HG03378 (cell line): ENCODE results near the gene PRSS3.
"Not testable (repeated sequence)": the region's sequence is repeated elsewhere in the genome, so short reads cannot be mapped to it uniquely, and the experiment has no call there.

ENCODE experiments used
- ATAC-seq: cut with Tn5 transposase; IDR thresholded peaks from one replicate; pipeline ENCODE4 v1.9.1; 2021; ENCODE audit warnings: mild to moderate bottlenecking, moderate library complexity; ENCODE audit not compliant: unreplicated experiment

Gene PRSS3

DNA sequence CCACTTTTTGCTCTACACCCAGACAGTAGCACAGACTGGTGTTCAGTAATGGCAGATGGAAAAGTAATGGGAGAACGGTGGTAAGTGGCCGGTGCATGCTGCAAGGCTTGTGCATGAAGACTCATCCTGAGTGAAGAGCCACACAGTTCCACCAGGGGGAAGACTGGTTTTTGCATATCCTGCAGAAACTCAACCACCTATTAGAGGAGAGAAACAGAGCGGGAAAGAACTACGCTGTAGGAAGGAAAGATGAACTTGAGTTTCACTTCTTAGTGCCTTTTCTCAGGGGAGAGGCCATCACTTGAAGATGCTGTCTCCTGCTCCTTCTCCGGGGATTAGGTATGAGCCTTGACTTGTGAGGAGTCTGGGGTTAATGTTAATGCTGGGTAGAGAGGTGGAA is 9.4 kb upstream of the PRSS3 start:
- ATAC-seq: no peak

DNA sequence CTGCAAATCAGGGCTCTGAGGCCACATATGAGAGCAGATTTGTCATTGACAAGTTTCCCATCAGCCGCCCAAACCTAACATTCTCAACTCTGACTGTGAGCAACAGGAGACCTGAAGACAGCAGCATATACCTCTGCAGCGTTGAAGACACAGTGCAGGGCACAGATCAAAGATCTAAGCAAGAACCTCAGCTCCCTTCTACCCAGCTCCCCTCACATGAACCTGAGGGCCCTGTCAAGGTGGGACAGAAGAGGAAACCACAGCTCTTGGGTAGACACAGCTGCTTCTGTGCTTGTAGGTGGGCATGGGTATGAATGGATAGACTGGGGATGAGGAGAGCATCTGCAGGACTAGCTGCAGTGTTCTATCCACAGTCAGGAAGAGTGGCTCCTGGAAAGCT is 8.7 kb upstream of the PRSS3 start:
- no peak for ATAC-seq

DNA sequence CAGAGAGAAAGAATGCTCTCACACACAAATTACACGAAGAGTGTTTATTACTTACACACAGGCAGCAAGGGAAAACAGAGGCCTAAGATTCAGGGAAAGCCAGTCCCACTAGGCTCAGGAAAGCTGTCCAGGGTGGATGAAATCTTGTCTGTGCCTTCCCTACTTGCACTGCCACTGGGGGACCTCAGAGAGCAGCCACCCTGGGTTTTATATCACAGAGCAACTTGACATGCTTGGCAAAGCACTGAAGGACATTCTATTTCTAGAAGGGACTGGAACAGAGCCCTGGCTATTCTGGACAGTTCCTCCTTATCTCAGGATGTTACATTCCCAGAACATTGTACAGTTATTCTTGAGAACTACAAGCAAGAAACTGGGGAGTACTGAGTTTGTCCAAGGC is 7.5 kb upstream of the PRSS3 start:
- ATAC-seq: no peak

DNA sequence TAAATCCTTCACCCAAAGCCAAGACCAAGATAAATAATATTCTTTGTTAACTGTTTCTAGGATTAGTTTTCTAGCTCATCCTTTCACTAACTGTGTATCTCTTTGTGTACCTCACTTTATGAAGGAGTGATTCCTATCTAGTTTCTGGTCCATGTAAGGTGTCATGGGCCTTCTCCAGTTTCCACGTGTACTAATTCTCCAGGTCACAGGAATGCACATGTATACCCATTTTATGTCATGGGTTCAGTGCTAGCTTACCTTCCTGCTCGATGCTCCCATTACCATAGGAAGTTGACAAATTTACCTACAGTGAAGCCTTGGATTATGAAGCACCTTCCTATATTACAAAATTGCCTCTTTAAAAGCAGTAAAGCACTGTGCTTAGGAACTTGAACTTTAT is 5.9 kb upstream of the PRSS3 start:
- not testable (repeated sequence) for ATAC-seq

DNA sequence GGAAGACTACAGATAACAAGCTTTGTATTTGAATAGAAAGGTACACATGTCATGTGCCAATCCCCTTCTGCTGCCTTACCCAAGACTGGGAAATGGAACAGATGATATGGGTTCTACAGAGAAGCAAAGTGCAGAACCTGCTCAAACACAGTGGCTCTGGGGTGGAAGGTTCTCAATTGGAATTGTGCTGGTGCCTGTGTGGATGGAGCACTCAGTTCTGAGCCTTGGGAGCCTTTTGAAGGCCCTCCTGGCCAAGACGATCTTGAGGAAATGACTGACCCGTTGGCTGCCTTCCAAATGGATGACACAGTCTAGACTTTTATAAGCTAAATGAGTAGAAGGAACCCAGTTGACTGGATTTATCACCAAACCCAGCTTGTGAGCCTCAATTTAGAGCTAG is 4.2 kb upstream of the PRSS3 start:
- no peak for ATAC-seq

DNA sequence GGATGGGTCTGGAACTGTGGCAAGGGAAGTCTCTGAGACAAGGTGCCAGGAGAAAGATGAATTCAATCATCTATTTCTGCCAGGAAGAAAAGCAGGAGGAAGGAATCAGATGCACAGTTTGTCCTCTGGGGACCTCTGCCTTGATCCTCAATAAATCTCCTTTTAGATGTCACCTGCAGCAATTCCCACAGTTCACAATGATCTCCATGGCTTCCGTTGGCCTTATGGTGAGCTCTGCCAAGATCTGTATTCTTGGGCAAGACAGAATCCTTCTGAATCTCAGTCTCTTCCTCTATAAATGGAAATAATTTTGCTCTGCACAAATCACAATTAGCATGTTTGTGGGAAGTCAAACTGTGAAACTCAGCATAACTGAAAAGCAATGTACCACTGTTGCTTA is 1.9 kb upstream of the PRSS3 start:
- ATAC-seq: not testable (repeated sequence)

DNA sequence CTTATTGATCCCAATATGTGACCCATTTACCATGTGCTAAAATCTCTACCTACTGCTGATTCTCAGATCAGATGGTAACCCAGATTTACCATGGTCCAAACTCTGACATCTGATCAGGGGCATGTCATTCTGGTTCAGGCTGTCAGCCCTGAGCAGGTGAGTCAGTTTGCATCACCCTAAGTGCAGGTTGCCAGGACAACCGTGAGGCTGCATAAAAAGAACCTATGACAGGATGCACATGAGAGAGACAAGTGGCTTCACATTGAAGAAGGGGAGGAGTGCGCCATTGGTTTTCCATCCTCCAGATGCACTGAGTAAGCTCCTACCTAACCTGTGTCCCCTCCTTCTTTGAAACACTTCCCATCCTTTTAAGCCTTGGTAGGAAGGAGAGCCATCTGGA is 801 bp upstream of the PRSS3 start:
- no peak for ATAC-seq

DNA sequence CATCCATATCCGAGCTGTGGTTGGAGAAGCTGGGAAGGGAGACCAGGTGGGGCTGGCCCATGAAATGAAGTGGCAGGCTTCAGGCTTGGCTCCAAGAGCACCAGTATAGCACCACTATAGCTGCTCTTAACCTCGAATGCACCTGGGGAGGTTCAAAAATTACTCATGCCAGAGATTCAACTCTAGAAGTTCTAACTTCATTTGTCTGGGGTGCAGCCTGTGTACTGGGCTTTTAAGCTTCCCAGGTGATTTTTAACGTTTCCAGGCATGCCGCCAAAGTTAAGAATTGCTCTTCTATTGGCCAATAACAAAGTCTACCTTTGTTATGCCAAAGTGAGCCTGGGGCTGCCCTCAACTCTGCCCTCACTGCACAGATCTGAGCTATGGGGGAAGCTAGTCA is 458 bp downstream of the PRSS3 start:
- ATAC-seq: no peak

DNA sequence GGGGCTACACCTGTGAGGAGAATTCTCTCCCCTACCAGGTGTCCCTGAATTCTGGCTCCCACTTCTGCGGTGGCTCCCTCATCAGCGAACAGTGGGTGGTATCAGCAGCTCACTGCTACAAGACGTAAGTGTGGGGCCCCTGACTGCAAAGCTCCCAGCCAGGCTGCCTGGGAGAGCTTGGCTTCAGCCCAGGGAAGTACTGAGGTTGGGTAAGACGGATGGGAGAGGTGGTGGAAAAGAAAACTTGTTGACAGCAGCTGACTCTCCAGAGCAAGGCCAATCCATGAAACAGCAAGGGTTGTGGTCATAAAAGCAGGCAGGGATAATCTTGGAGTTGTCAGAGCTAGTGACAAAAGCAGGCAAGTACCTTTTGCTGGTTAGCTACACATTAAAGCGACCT is 1.3 kb downstream of the PRSS3 start:
- not testable (repeated sequence) for ATAC-seq

DNA sequence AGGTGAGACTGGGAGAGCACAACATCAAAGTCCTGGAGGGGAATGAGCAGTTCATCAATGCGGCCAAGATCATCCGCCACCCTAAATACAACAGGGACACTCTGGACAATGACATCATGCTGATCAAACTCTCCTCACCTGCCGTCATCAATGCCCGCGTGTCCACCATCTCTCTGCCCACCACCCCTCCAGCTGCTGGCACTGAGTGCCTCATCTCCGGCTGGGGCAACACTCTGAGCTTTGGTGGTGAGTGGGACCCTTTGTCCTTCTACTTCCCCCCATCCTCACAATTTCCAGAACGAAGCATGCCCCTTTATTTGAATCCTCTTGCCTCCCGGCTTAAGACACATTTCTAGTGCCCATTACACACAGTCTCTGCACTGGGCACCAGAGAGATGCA is 2.5 kb downstream of the PRSS3 start:
- ATAC-seq: no peak

DNA sequence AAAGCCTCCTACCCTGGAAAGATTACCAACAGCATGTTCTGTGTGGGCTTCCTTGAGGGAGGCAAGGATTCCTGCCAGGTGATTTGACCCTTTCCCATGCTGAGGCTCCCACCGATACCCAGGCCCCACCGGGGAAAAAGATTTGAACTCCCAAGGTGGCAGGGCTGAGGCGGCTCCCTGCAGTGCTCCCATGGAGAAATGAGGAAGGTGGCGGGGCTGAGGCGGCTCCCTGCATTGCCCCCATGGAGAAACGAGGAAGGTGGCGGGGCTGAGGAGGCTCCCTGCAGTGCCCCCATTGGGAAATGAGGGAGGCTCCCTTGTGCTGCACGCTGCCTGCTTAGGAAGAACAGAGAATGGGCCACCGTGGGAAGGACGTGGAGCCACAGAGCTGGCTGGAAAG is 3.2 kb downstream of the PRSS3 start:
- no peak for ATAC-seq

DNA sequence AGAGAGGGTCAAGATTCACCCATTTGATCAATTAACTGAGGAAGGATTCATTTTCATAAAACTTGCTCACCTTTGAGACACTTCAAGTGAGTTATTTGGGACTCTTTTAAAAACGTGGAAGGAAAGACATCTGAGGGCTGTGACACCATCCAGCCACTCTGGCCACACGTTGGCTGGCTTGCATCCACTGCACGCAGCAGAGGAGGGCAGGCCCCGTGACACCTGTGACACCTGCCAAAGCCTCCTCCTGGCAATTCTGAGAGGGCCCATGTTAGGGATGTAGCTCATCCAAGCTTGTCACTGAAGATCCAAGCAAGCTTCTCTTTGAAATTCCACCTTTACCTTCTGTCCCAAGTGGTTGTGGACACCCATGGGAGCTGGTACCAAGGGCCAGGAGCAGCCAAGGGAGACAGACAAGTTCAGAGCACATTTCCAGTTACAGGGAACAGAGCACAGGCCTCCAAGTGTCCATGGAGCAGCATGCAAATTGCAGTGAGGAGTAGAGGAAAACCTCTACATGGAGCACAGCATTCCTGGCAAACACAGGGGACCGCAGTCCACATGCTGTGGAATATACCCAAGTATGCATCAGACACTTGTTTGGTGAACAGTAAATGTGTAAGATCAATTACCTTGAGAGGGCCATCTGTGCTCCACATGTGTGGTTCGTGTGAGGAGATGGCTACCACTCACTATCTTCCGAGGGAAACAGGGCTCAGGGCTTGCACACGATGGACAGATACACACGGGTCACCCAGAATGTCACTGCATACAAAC is 4.8 kb downstream of the PRSS3 start:
- no peak for ATAC-seq

DNA sequence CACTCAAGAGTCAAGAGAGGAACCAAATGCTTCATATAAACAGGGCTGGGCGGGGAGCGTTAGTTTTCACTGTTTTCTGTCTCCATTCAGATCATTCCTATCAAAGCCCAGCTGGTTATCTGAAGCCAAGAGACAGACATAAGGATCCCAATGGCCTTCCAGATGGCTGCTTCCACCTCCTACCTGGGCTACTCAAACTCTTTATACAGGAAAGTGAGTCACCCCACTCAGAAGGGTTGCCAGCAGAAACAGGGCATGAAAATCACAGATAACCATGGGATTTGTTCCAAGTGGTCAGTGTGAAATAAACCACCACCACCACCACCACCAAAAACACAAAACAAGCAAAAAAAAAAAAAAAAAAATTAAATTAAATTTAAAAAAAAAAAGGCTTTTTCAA is 5.5 kb downstream of the PRSS3 start:
- ATAC-seq: no peak

DNA sequence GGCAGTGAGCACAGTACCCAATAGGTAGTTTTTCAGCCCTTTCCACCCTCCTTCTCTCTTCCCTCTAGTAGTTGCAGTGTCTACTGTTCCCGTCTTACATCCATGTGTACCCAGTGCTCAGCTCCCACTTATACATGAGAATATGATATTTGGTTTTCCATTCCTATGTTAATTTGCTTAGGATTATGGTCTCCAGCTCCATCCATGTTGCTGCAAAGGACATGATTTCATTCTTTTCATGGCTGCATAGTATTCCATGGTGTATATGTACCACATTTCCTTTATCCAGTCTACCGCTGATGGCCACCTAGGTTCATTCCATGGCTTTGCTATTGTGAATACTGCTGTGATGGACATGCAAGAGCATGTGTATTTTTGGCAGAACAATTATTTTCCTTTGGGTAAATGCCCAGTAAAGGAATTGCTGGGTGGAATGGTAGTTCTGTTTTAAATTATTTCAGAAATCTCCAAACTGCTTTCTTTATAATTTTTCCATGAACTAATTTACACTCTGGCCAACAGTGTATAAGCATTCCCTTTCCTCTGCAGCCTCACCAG is 6.7 kb downstream of the PRSS3 start:
- not testable (repeated sequence) for ATAC-seq

DNA sequence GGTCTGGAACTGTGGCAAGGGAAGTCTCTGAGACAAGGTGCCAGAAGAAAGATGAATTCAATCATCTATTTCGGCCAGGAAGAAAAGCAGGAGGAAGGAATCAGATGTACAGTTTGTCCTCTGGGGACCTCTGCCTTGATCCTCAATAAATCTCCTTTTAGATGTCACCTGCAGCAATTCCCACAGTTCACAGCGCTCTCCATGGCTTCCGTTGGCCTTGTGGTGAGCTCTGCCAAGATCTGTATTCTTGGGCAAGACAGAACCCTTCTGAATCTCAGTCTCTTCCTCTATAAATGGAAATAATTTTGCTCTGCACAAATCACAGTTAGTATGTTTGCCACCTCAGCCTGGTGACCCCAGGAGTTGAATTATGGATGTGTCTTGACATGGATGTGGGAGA is 8.8 kb downstream of the PRSS3 start:
- not testable (repeated sequence) for ATAC-seq

DNA sequence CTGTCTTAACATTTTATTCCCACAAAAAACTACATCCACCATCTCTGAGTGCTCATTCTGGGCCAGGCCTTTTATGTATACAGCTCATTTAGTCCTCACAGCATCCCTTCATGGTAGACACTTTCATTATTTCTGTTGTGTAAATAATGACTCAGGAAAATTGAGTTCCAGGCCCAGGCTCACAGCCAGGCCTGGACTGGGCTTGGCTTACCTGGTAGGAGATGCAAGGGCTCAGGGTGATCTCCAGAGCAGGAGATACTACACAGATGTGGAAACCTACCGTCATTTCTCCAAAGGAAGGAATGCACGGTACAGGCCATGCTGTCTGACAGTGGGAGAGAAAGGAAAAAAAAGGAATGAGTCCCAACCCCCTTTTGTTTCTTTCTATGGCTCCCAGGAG is 11.8 kb downstream of the PRSS3 start:
- ATAC-seq: not testable (repeated sequence)

DNA sequence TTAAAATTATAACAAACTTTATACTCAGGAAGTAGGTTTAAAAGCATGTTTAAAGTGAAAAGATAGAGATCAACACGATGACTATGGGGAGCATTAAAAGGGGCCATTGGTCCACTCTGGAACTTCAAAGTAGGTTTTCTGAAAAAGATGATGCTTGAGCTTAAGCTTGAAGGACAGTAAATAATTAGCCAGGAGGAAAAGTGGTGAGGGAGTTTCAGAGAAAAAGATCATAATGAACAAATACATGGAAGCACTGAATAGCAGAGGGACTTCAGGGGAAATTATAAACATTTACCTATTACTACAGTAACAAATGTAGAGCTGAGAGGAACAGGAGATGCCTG is 13.6 kb downstream of the PRSS3 start:
- not testable (repeated sequence) for ATAC-seq

DNA sequence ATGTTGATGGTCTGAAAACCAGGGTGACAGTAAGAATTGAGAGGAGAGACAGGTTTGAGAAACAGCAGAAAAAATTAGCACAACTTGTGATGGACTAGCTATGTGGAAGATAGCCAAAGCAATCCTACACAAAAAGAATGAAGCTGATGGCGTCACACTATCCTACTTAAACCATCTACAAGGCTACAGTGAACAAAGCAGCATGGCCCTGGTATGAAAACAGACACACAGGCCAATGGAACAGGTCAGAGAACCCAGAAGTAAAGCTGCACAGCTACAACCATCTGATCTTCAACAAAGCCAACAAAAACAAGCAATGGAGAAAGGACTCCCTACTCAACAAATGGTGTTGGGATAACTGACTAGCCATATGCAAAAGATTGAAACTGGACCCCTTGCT is 14.1 kb downstream of the PRSS3 start:
- ATAC-seq: no peak

DNA sequence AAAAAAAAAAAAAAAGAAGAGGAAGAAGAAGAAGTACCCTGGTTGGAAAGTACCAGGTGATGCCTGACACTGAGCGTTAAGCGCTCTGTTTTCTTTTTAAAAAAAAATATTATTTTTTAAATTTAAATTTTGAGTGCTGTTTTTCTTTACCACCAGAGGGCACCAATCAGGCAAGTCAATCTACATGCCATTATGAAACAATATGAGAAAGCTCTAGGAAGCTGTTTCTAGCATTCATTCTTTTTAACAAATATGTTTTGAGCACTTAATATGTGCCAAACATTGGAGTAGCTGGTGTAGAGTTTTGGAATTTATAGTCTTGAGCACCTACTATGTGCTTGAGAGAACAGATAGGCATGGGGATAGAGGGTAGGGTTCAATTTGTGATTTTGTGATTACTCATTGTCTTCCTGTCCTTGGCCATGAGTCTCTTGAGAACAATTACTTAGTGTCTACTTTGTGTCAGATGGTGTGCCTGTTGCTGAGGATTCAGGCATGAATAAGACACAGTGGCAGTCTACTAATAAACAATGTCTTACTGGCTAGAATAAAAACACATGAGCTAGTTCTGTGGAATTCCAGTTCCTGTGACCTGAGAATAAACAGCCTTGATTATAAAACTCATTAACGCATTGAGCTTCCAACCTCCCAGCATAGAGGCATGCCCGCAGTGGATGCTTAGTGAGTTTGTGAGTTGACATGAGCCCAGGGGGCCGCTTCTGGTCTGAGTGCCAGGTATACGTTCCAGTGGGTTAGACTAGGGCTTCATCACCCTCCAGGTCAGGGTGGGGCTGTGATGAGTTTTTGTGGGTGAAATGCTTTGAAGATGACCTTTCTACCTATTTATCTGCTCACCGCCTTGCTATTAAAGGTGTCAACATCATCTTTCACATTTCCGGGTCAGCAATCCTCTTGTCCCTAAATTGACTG is 18.6 kb downstream of the PRSS3 start:
- no peak for ATAC-seq

DNA sequence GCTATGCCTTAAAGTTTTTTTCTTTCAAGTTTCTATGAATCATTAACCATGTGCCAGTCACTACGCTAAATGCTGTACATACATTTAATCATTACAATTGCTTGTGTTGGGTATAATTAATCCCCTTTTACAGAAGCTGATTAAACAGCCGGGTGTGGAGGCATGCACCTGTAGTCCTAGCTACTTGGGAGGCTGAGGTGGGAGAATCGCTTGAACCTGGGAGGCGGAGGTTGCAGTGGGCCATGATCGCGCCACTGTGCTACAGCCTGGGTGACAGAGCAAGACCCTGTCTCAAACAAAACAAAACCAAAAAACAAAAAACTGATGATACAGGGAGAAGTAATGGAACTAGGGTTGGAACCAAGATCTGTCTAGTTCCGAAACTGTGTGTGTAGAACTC is 20.4 kb downstream of the PRSS3 start:
- ATAC-seq: no peak

DNA sequence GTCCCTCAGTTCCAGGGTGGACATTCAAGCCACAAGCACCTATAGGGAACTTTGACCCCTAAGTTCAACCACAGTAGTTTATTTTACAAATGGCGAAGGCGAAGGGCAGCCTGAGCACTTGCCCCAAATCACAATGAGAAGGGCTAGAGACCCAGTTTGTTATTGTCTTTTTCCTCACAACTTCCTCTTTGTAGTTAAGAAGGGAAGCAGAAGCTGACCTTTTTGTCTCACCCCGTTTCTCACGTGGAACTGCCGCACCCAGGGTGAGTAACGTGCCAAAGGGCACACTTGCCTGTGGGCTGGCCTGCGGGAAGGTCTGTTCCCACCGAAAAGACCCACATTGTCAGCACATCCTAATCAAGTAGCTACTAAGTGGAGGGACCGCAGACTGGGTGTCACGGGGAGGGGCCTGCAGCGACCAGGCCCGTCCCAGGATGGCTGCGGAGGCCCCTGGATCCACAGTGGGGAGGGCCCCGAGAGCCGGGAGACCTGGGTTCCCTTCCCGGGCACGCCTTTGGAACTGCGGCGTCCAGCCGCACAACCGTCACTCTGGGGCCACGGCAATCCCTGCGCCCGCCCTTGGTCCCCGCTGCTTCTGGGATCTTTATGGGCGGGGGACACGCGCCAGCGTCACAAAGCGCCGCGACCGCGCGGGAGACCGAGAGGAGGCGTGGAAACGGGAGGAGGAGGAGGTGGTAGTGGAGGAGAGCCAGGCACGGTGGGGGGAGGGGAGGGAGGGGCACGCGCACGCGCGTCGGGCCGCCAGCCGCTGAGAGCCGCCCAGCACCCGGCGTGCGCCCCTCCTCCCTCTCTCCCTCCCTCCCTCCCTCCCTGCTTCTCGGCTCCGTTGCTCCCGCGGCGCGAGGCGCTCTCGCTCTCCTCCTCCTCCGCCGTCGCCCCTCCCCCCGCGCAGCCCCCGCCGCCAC is 21.2 kb downstream of the PRSS3 start, which contains the start of gene UBE2R2:
Gene UBE2R2 (plus strand): TSS at position 834 of the 926 bp plus-strand sequence. CDS start 598 bp downstream, outside the sequence.
- peak; percentile 43 for ATAC-seq
